ENCODE data around the gene ZFP1. TPM values are rescaled to one million over a fixed set of nuclear protein-coding genes. Genes with fewer than 3 reads are reported as not detected.

Gene ZFP1
- polyA plus RNA-seq, 3 donors, result 19.3 to 23.3 (median 22.8) TPM

- DNase-seq, result no peak
These were observed 9.7 kb upstream of the ZFP1 start for GRCh38 chr16:75138636-75139035.

DNA sequence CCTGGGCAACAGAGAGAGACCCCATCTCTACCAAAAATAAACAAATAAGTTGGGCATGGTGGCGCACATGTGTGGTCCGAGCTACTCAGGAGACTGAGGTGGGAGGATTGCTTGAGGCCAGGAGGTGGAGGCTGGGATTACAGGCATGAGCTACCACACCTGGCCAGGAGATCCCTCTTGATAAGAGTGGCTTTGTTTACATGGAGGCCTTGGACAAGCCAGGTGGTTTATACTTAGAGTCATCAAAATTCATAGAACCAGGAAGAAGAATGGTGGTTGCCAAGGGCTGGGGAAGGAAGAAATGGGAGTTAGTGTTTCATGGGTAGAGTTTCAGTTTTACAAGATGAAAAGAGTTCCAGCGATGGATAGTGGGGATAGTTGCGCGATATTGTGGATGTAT lies 8.8 kb upstream of the ZFP1 start:
- no peak for DNase-seq

- no peak for DNase-seq
These were observed 4.4 kb upstream of the ZFP1 start for GRCh38 chr16:75143941-75144340.

- DNase-seq, result no peak
These were observed 385 bp upstream of the ZFP1 start for GRCh38 chr16:75147968-75148310.

- DNase-seq, result no peak
These were observed 3.5 kb downstream of the ZFP1 start for GRCh38 chr16:75151798-75152197.

GRCh38 chr16:75152635-75153034 lies 4.3 kb downstream of the ZFP1 start:
- no peak for DNase-seq

DNA sequence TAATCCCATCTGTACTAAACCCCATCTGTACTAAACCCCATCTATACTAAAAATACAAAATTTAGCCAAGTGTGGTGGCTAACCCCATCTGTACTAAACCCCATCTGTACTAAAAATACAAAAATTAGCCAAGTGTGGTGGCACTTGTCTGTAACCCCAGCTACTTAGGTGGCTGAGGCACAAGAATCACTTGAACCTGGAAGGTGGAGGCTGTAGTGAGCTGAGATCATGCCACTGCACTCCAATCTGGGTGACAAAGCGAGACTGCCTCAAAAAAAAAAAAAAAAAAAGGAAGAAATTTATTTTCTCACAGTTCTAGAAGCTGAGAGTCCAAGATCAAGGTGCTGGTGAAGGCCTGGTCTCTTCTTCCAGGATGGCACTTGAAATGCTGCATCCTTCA lies 12.1 kb downstream of the ZFP1 start:
- DNase-seq, result no peak

GRCh38 chr16:75169899-75170405 lies 21.6 kb downstream of the ZFP1 start:
- DNase-seq, result no peak

- DNase-seq, result no peak
These were observed 24.3 kb downstream of the ZFP1 start for GRCh38 chr16:75172578-75172977.

DNA sequence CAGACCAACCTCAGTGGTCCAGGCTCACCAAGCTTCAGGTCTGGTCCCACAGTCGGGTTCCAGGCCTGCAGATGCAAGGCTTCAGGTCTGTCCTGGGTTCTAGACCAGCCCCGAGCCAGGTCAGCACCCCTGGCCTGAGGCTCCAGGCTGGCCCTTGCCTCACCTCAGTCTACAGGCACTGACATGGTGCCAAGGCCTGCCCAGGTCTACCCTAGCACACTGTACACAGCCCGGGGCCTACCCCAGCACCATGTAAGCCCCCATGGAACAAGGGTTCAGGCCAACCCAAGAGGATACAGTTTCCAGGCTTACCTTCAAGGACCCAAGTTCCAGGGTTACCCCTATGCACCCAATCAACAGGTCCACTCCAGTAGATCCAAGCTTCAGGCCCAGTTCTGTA lies 26.8 kb downstream of the ZFP1 start:
- DNase-seq, result no peak

- no peak for DNase-seq
These were observed 28.6 kb downstream of the ZFP1 start for GRCh38 chr16:75176926-75177325.

DNA sequence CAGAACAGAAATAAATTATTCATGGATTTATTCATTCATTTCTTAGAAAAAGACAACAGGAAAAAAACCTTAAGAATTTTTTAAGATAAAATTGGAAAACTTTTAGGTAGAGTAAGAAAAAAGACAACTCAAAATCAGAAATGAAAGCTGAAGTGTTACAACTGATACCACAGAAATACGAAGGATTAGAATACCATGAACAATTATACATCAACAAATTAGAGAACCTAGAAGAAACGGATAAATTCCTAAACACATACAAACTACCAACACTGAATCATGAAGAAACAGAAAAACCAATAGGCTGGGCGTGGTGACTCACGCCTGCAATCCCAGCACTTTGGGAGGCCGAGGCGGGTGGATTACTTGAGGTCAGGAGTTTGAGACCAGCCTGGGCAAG lies 30.9 kb downstream of the ZFP1 start:
- DNase-seq, result no peak

DNA sequence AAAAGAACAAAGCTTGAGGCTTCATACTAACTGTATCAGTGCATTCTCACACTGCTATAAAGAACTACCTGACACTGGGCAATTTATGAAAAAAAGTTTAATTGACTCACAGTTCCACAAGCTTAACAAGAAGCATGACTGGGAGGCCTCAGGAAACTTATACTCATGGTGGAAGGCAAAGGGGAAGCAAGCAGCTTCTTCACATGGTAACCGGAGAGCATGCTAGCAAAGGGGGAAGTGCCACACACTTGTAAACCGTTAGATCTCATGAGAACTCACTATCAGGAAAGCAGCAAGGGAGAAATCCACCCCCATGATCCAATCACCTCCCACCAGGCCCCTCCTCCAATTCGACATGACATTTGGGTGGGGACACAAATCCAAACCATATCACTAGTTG lies 33.3 kb downstream of the ZFP1 start:
- DNase-seq, result no peak

DNA sequence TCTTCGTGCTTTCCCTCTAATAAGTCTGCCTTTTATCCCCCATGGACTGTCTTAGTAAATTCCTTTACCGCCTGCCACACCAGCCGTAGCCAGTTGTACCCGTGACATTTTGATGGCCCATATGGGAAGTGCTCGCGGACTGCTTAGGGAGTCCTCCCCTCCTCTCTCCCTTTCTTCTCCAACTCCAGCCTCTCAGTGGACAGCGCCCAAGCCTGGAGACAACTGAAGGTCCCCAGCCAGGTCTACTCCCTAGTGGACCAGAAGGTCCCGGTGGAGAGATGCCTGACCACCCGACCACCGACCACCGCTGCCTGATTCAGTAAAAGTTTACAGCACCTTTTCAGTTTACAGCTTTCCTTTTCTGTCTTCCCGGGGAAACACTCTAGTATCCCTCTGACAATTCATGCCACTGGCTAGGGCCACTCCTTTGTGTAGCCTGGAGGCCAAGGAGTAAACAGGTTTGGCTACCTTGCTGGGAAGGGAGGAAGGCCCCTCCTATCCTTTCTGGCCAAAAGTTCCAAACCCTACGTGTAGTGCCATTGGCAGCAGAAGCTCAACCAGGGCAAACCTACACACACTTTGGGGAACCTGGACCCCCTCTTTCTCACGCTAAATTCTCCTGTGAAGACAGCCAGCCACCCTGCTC lies 40.6 kb downstream of the ZFP1 start:
- DNase-seq, result no peak

GRCh38 chr16:75189638-75190245 lies 41.4 kb downstream of the ZFP1 start:
- no peak for DNase-seq

DNA sequence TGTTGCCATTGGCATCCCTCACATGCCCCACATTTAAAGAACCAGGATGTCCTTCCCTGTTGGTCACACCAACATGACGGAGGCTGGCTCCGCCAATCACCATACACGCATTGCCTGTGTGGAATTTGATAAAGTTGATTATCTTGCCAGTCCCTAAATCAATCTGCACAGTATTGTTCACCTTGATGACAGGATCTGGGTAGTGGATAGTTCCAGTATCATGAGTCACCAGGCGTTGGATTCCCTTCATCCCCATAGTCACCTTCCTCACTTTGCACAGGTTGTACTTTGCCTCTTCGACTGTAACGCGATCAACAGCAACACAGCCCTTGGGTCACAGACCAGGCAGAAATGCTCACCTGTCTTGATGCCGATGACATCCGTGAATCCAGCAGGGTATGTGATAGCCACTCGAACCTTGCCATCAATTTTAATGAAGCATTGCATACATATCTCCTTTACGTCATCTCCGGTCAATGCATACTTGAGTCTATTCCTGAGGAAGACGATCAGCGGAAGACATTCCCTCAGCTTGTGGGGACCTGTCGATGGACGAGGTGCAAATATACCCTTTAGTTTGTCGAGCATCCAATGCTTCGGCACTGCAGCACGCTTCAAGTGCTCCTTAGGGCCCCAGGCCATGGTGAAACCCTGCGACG lies 44.4 kb downstream of the ZFP1 start:
- DNase-seq, result no peak

DNA sequence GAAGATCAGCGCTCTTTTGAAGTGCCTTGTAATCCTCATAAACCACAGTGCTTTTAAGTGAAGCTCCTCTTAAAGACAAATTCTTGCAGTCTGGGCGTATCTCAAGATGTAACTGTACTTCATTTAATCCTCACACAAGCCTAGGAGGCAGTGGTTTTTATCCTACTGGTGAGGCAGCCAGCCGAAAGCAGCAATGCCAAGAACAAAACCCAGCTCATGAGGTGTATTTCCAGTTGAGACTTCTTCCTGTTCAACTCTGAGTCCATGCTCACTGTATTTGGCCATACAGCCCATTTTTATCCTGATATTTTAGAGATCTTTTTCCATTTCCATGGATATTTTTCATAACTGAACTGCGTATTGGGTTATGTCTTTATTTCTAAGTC lies 44.9 kb downstream of the ZFP1 start:
- no peak for DNase-seq

DNA sequence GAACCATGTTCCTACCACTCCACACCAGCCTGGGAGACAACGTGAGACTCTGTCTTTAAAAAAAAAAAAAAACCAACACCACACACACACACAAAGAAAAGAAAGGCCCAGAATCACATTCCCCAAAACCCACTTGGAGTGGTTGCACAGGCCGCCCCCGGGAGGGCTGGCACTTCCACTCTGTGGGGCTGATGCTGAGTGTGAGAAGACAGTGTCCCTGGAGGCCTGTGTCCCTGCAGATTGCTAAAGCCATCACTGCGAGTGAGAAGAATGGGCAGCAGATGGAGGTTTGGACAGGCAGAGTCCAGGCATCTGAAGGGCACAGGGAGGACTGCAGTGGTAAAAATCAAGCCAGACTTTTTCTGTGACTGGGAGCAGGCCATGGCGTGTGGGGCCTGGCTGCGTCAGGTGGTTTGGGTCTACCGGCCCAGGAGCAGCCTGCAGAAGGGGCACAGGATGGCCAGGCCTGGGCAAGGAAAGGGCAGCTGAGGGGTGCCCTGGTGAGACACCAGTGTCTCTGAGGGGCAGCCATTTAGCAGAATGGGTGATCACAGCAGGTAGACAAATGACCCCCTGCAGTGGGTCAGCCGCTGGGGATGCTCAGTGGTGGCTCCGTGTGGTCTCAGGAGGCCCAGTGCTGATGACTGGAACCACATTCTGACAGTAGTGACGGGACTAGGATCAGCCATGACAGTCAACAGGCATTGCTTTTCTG lies 45.6 kb downstream of the ZFP1 start:
- no peak for DNase-seq

- no peak for DNase-seq
These were observed 47.8 kb downstream of the ZFP1 start for GRCh38 chr16:75195811-75196790.

- no peak for DNase-seq
These were observed 48.5 kb downstream of the ZFP1 start for GRCh38 chr16:75196836-75197235.

DNA sequence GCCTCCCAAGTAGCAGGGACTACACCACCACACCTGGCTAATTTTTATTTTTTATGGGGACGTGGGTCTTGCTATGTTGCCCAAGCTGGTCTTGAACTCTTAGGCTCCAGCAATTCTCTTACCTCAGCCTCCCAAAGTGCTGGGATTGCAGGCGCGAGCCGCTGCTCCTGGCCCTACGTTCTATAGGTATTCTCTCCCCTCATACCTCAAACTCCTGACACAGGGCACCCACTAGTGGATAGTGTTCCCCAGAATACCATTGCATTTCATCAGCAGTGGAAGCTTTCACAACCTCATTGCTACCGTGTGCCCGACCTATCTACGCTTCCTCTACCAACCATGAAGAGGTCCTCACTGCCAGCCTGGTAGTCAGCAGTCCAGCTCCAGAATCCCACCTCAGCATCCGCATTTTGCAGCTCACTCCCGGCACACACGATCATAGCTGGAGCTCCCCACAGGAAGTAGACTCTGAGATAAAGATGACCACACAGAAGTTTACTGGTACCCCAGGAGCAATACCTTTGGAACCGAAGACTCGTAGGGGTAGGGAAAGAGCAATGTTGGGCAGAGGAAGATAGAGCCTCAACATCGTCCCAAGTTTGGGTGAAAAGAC lies 49.3 kb downstream of the ZFP1 start:
- no peak for DNase-seq

All from renal pelvis (tissue), 4 donors.